Mucosa of rectum (tissue), 2 donors: ENCODE results near the gene FMNL3.
"Not testable (repeated sequence)": the region's sequence is repeated elsewhere in the genome, so short reads cannot be mapped to it uniquely, and the experiment has no call there.

Source experiments
- H3K27ac ChIP-seq, 2 donors: one replicate each; pipeline ENCODE4 v1.7.0; 2013; ENCODE audit warnings: inconsistent platforms in 2 of 2, low read depth in 2 of 2, low read length in 2 of 2
- H3K27me3 ChIP-seq, 2 donors: one replicate each; pipeline ENCODE4 v1.7.0; 2013; ENCODE audit warnings: low read length in 2 of 2; ENCODE audit not compliant: control insufficient read depth in 2 of 2, insufficient read depth in 2 of 2
- H3K36me3 ChIP-seq, 2 donors: one replicate each; pipeline ENCODE4 v1.7.0; 2013; ENCODE audit warnings: low read length in 2 of 2; ENCODE audit not compliant: control insufficient read depth in 2 of 2, insufficient read depth in 2 of 2
- H3K4me1 ChIP-seq, 2 donors: one replicate each; pipeline ENCODE4 v1.7.0; 2013; ENCODE audit warnings: low read length in 2 of 2, mild to moderate bottlenecking in 1 of 2; ENCODE audit not compliant: control insufficient read depth in 2 of 2, insufficient read depth in 2 of 2
- H3K4me3 ChIP-seq, 2 donors: one replicate each; pipeline ENCODE4 v1.7.0; 2013; ENCODE audit warnings: low read length in 2 of 2
- H3K9ac ChIP-seq, 2 donors: one replicate each; pipeline ENCODE4 v1.7.0; 2013; ENCODE audit warnings: low read length in 2 of 2, low read depth in 1 of 2, mild to moderate bottlenecking in 1 of 2
- H3K9me3 ChIP-seq, 2 donors: one replicate each; pipeline ENCODE4 v1.7.0; 2013; ENCODE audit warnings: low read length in 2 of 2; ENCODE audit not compliant: control insufficient read depth in 2 of 2
- donor health status: healthy.
- donor health status: Normal muscosa, but diverticular disease.

The FMNL3 gene

DNA sequence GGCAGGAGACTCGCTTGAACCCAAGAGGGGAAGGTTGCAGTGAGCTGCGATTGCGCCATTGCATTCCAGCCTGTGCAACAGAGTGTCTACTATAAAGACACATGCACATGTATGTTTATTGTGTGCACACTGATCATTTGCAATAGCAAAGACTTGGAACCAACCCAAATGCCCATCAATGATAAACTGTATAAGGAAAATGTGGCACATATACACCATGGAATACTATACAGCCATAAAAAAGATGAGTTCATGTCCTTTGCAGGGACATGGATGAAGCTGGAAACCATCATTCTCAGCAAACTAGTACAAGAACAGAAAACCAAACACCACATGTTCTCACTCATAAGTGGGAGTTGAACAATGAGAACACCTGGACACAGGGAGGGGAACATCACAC, 6.7 kb upstream of the FMNL3 start:
- not testable (repeated sequence) for H3K36me3 ChIP-seq, H3K4me3 ChIP-seq, H3K27ac ChIP-seq, H3K4me1 ChIP-seq, H3K9me3 ChIP-seq, H3K27me3 ChIP-seq, H3K9ac ChIP-seq

DNA sequence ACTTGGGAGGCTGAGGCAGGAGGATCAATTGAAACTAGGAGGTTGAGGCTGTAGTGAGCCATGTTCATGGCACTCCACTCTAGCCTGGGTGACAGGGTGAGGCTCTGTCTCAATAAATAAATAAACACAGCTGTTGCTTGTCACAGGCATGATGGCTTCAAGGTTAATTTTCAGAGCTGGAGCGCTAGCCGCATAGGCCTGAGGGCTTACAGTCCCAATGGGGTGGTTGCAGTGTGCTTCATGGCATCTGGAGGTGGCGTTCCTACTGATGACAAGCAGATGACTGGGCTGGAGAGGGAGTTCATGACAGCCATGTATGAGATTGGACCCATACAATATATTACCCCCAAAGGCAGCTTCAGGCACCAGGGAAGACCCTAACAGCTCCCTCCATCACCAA, 1.6 kb upstream of the FMNL3 start:
- H3K9me3 ChIP-seq, result no peaks in the 10 kb centered on the region
- no peak overlapping the region for H3K9ac ChIP-seq
- H3K27me3 ChIP-seq, result peaks cover 3 to 6% of the 10 kb centered on the region in 2 donors
- H3K4me3 ChIP-seq, result no peak overlapping the region
- H3K27ac ChIP-seq, result no peak overlapping the region
- peaks cover 0 to 3% of the 10 kb centered on the region in 2 donors for H3K4me1 ChIP-seq
- no peaks in the 10 kb centered on the region for H3K36me3 ChIP-seq

DNA sequence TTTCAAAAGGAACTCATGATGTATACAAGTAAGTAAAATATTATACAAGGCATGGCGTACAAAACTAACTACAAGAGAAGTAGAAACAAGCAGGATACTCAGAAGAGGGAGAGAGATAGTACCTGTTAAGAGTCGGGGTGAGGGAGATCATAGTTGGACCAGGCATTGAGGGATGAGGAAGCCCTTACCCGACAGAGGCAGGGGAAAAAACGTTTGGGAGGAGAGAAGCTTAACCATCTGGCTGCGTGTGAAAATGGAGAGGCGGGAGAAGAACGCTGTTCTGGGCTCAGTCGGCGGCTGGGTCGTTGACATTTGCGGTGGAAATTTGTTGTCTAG, 575 bp upstream of the FMNL3 start:
- H3K4me1 ChIP-seq, result peaks cover 0 to 10% of the 10 kb centered on the region in 2 donors
- H3K9ac ChIP-seq, result no peak overlapping the region
- no peaks in the 10 kb centered on the region for H3K9me3 ChIP-seq
- peaks cover 3 to 6% of the 10 kb centered on the region in 2 donors for H3K27me3 ChIP-seq
- H3K4me3 ChIP-seq, result no peak overlapping the region
- no peak overlapping the region for H3K27ac ChIP-seq
- H3K36me3 ChIP-seq, result no peaks in the 10 kb centered on the region

DNA sequence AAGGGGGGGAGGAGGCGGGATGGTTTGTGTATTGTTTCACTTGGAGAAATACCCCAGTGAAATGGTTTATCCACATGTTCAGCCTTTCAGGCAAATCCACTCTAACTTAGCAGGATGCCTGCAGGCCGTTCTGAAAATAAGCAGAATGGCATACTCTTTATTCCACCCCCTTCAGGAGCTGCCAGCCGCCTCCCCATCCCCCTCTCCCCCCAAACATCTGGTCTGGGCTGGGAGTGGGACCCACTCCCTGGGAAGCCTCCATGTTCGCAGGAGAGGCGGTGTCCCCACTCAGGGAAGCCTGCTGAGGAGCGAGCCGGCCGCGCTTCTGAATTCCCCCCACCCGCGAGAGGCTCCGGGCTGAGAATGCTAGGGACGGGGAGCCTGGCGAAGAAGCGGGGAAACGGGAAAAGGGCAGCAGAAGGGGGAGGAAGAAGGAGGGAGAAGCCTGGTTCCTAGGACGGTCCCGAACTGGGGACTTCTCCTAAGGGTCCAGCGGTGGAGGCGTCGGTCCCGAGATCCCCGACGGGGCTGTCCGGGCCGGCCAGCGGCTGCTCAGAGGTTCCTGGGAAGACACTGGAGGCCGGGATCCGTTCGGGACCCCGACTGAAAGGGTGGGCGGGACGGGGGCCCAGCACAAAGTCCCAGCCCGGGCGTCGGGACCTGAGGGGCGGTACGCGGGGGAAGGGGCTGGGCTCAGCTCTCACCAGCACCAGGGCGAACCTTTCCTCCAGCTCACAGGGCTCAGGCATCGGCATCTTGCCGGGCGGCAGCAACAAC, 666 bp downstream of the FMNL3 start:
- Histone ChIP-seq H3K9me3 (no peaks in the 10 kb centered on the region), H3K27ac (peak overlapping the region; percentile 63 to 79), H3K27me3 (peaks cover 0 to 6% of the 10 kb centered on the region in 2 donors), H3K4me1 (peaks cover 0 to 11% of the 10 kb centered on the region in 2 donors), H3K9ac (peak overlapping the region; percentile 56 to 63), H3K4me3 (peak overlapping the region; percentile 65 to 77), H3K36me3 (no peaks in the 10 kb centered on the region)

DNA sequence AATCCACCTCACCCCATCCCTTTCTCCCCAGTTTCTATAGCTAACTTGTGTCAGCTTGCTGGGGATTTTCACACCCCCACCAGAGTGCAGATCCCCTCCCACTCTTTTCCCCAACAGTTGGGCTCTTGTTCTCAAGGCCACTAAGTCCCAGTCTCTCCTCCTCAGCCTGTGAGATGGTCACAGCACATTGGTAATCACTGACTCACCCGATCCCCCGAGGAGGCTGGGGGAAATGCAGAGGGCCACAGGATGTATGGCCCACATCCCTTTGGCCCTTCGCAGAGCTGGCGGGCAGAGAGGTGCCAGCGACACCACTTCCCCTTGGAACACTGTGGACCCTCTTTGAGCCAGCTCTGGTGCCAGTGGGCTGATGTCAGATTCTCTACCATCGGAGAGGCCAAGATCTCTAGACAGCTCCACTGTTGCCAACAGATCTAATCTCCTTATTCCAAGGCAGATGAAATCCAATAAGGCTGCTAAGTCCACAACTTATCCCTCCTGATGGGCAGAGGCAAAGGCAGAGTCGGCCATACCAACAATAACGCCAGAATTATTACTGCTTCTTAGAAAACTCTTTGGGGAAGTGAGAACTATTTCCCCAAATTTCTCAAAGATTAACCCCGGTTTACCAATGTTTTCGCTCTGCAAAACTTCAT, 1.6 kb downstream of the FMNL3 start:
- no peaks in the 10 kb centered on the region for H3K36me3 ChIP-seq
- peak overlapping the region in 1 of 2 donors; percentile 14 for H3K9ac ChIP-seq
- H3K4me1 ChIP-seq, result peaks cover 0 to 11% of the 10 kb centered on the region in 2 donors
- H3K27ac ChIP-seq, result no peak overlapping the region
- peak overlapping the region; percentile 65 to 77 for H3K4me3 ChIP-seq
- H3K27me3 ChIP-seq, result peaks cover 0 to 6% of the 10 kb centered on the region in 2 donors
- H3K9me3 ChIP-seq, result no peaks in the 10 kb centered on the region

DNA sequence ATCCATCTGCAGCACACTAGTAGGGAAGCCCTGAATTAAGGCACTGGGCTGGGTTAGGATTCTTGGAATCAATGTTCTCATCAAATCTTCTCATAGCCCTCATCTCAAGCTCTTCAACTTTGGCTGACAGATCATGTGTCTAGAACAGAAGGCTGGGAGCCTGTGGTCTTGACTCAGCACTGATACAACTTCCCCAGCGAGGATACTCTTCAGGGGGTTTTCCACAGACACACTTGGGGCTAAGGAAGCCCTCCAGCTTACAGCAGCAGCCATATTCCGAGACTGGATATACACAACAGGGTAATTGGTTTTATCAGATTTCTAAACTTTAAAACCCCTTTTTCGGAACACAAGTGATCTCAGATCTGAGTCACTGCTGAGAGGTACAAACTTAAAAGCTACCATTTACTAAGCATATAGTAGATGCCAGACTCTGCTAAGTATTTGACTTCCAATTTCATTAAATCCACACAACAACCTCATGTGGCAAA, 3.5 kb downstream of the FMNL3 start:
- H3K27me3 ChIP-seq, result peaks cover 0 to 1% of the 10 kb centered on the region in 2 donors
- no peaks in the 10 kb centered on the region for H3K9me3 ChIP-seq
- no peak overlapping the region for H3K4me3 ChIP-seq
- H3K27ac ChIP-seq, result no peak overlapping the region
- H3K36me3 ChIP-seq, result no peaks in the 10 kb centered on the region
- peaks cover 0 to 14% of the 10 kb centered on the region in 2 donors for H3K4me1 ChIP-seq
- peak overlapping the region in 1 of 2 donors; percentile 17 for H3K9ac ChIP-seq

DNA sequence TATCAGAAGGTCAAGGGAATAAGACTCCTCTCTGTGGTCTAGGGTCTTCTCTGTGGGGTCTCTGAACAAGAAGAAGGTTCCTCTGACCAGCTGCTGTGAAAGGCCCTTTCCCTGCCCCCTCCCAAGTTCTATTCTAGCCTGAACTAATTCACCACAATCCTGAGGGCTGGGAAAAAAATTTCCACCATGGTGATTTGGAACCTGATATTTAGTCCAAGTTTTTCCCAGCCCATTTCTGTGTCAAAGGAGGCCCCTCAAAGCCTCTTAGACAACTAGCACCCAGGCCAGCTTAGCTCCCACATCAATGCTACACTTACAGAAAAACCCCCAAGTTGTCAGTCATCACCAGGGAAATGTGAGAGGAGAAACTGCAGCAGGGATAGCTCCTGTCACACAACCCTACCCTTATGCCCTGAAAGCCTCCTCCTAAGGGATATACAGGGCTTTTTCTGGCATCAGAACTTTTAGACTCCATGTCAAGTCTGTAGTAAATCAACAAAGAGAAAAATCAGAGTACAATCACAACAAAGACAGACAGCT, 4.5 kb downstream of the FMNL3 start:
- Histone ChIP-seq H3K4me3 (no peak overlapping the region), H3K27ac (no peak overlapping the region), H3K36me3 (no peaks in the 10 kb centered on the region), H3K9ac (no peak overlapping the region), H3K9me3 (no peaks in the 10 kb centered on the region), H3K4me1 (peaks cover 0 to 17% of the 10 kb centered on the region in 2 donors), H3K27me3 (no peaks in the 10 kb centered on the region)

DNA sequence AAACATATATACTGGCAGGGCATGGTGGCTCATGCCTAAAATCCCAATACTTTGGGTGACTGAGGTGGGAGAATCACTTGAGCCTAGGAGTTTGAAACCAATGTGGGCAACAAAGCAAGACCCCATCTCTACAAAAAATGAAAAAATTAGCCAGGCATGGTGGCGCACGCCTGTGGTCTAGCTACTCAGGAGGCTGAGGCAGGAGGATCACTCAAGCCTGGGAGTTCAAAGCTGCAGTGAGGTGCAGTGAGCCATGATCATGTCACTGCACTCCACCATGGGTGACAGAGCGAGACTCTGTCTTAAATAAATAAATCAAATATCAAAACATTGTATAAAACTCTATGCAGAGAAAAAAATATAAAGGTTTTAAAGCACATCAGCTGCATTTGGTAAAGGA, 5.2 kb downstream of the FMNL3 start:
- Histone ChIP-seq H3K27me3 (no peaks in the 10 kb centered on the region), H3K36me3 (no peaks in the 10 kb centered on the region), H3K4me3 (no peak overlapping the region), H3K9ac (no peak overlapping the region), H3K4me1 (peaks cover 0 to 17% of the 10 kb centered on the region in 2 donors), H3K27ac (no peak overlapping the region), H3K9me3 (no peaks in the 10 kb centered on the region)

DNA sequence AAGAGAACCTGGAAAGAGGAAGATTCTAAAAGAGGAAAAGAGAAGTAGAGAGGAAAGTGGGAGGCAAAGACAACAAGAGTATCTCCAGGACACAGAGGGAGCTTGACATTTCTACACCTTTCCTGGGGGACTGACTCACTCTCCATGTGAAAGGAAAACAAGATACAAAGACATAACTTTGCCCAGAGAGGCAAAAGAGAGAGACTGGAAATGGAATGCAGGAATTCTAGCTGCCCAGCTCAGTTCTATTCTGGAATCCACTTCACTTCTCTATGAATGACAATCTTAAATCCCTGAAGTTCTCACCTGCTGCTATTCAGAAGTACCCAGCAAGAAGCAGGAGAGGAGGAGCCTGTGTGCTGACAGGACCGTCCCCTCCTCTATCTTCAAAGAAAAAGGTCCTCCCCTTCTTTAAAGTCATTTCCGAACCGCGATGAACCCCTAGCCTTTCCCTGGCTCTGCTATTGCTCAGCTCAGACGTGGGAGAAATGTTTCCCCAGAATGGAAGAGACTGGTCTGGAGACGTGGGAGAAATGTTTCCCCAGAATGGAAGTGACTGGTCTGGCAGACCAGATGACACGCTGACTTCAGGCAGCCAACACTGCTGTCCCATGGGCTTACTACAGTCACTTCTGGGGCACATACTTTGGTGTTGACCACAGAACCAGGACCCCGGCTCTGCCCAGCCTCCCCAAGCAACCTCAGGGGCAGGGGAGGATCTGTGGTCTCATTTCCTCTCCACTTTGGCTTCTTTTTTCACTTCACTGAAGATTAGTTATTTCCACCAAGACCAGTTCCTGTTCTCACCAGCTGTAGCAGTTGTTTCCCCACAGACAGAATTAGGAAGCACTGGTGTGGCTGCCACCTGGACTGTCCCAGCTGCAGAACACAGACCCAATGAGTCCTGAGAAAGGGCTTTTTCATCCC, 8.3 kb downstream of the FMNL3 start:
- Histone ChIP-seq H3K9ac (no peak overlapping the region), H3K27ac (peak overlapping the region; percentile 45 to 56), H3K4me1 (peaks cover 0 to 15% of the 10 kb centered on the region in 2 donors), H3K9me3 (no peaks in the 10 kb centered on the region), H3K4me3 (peak overlapping the region in 1 of 2 donors; percentile 29), H3K27me3 (no peaks in the 10 kb centered on the region), H3K36me3 (no peaks in the 10 kb centered on the region)
